ENCODE measurements around the gene CLEC18C.
"Not testable (repeated sequence)": the region's sequence is repeated elsewhere in the genome, so short reads cannot be mapped to it uniquely, and the experiment has no call there.

Gene CLEC18C

DNA sequence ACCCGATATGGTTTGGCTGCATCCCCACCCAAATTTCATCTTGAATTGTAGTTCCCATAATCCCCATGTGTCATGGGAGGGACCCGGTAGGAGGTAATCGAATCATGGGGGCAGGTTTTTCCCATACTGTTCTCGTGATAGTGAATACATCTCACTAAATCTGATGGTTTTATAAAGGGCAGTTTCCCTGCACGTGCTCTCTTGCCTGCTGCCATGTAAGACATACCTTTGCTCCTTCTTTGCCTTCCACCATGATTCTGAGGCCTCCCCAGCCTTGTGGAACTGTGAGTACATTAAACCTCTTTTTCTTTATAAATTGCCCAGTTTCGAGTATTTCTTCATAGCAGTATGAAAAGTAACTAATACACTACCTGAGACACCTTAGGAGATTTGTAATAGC, 32.8 kb downstream of the CLEC18C start:
- not testable (repeated sequence) for DNase-seq (ENCODE audit: low read depth in 2 of 2)

DNA sequence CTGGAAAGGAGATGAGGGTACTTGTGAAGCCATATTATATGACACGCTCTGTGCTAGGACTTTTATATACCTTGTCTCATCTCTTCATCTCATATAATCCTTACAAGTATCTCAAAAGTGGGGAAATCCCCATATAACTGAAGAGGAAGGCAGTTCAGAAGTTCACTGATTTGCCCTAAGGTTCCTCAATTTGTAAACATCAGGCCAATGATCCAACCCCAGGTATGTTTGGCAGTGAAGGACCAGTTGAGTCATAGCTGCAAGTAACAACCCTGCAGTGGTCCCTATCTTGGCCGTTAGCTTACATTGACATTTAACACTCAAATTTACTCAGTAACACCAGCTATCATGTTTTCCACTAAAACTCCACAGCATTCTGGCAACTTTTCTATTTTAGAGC, 45.0 kb downstream of the CLEC18C start:
- DNase-seq (ENCODE audit: low read depth in 2 of 2) = not testable (repeated sequence)

DNA sequence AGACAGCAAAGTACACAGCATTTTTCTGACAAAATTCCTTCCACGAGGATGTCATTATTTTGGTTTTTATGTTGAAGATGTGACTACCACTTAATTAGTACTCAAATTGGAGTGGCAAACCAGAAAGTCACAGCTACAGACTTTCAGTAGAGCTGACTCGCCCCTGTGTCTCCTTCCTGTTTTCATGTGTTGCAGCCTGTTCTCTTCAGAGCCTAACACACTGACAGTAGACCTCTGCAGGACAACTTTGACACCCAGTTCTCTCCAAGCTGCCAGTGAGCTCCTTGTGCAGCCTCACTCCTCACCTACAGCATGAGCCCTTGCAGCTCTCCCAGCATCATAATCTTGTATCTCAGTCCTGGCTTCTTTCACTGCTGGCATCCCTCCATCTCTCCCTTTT, 49.0 kb downstream of the CLEC18C start:
- DNase-seq (ENCODE audit: low read depth in 2 of 2) = not testable (repeated sequence)

- not testable (repeated sequence) for DNase-seq (ENCODE audit: low read depth in 2 of 2)
Measured at GRCh38 chr16:70223216-70223615, 49.6 kb downstream of the CLEC18C start.

- not testable (repeated sequence) for DNase-seq (ENCODE audit: low read depth in 2 of 2)
Measured at GRCh38 chr16:70223971-70224513, 50.5 kb downstream of the CLEC18C start.

- DNase-seq (ENCODE audit: low read depth in 2 of 2) = not testable (repeated sequence)
Measured at GRCh38 chr16:70224645-70225044, 51.1 kb downstream of the CLEC18C start.

GRCh38 chr16:70225430-70225829, 51.8 kb downstream of the CLEC18C start:
- DNase-seq (ENCODE audit: low read depth in 2 of 2) = not testable (repeated sequence)

DNA sequence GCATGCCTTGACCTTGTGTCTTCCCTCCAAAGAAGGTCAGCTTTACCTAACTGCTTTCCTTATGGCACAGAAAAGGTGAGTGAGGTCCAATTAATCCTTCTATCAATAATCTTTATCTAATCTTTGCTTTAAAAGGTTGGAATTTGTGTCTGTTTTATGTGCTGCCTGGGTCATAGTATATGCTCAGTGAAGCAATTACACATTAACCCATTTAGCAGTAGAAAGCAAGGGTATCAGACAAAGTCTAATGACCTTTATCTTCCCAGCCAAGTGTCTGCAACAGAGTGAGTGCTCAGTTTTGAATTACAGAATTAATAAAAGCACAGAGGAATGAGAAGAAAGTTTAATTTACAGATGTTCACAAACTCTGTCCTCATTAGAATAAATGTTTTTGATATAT, 52.4 kb downstream of the CLEC18C start:
- DNase-seq (ENCODE audit: low read depth in 2 of 2) = not testable (repeated sequence)

DNA sequence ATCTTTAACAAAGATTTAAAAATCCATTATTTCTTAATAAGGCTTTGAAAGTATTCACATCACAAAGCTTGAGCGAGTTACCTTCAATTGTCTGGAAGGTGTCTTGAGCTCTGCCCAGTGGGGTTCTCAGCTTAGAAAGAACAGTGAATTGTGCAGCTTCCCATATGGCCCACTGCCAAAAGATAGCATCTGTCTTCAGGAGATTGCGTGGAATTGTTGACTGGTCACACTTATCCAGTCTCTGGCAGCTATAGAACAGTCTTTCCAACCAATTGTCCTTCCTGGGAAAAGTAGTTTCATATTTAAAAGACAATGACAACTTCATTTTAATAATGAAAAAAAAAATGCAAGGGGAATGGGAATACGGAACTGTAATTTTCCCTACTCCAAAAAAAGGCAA, 58.2 kb downstream of the CLEC18C start:
- not testable (repeated sequence) for DNase-seq (ENCODE audit: low read depth in 2 of 2)
